NCI-H1417 (cell line): ENCODE measurements around the gene SMPDL3B.
"Not testable (repeated sequence)": the region's sequence is repeated elsewhere in the genome, so short reads cannot be mapped to it uniquely, and the experiment has no call there.

Experiments used
- DNase-seq, 3 experiments: peaks; one replicate each; lab custom pipeline; 2025; lab: John Stamatoyannopoulos, UW

SMPDL3B gene

GRCh38 chr1:27968692-27969091 is 33.9 kb downstream of the SMPDL3B start:
- no peak for DNase-seq

GRCh38 chr1:27970401-27970800 is 35.6 kb downstream of the SMPDL3B start:
- DNase-seq: no peak

- peak; percentile 32 to 91 (median 66) for DNase-seq
These were observed 36.9 kb downstream of the SMPDL3B start for GRCh38 chr1:27971674-27972073.

GRCh38 chr1:27972141-27972540 is 37.3 kb downstream of the SMPDL3B start:
- DNase-seq: no peak

- no peak for DNase-seq
These were observed 39.1 kb downstream of the SMPDL3B start for GRCh38 chr1:27973771-27974416.

GRCh38 chr1:27974417-27974781 is 39.6 kb downstream of the SMPDL3B start:
- DNase-seq: no peak

GRCh38 chr1:27979151-27979858 is 44.5 kb downstream of the SMPDL3B start:
- peak in 2 of 3 experiments; percentile 3 to 47 for DNase-seq

GRCh38 chr1:27979859-27980201 is 45.0 kb downstream of the SMPDL3B start:
- no peak for DNase-seq

GRCh38 chr1:27980216-27980845 is 45.5 kb downstream of the SMPDL3B start:
- no peak for DNase-seq

- no peak for DNase-seq
These were observed 46.3 kb downstream of the SMPDL3B start for GRCh38 chr1:27981145-27981544.

- DNase-seq: no peak
These were observed 56.2 kb downstream of the SMPDL3B start for GRCh38 chr1:27990920-27991537.

- no peak for DNase-seq
These were observed 57.5 kb downstream of the SMPDL3B start for GRCh38 chr1:27992276-27992675.

GRCh38 chr1:27993241-27993640 is 58.4 kb downstream of the SMPDL3B start:
- DNase-seq: no peak

GRCh38 chr1:27994060-27994459 is 59.3 kb downstream of the SMPDL3B start:
- DNase-seq: no peak

- not testable (repeated sequence) for DNase-seq
These were observed 59.7 kb downstream of the SMPDL3B start for GRCh38 chr1:27994526-27994925.

- DNase-seq: no peak
These were observed 64.3 kb downstream of the SMPDL3B start for GRCh38 chr1:27999055-27999454.

GRCh38 chr1:28002600-28002999 is 67.8 kb downstream of the SMPDL3B start:
- no peak for DNase-seq

- DNase-seq: not testable (repeated sequence)
These were observed 68.3 kb downstream of the SMPDL3B start for GRCh38 chr1:28003117-28003516.
